Gastroesophageal sphincter (tissue), 4 donors: Measurements from ENCODE around the gene ELOB. TPM values are rescaled to one million over a fixed set of nuclear protein-coding genes. Genes with fewer than 3 reads are reported as not detected.

Source experiments
- ATAC-seq: fragments of 150-250 bp; one replicate; pipeline ENCODE4 v1.9.1; 2016; ENCODE audit warnings: mild to moderate bottlenecking, moderate library complexity
- H3K27ac ChIP-seq, 4 donors: fragments of 200-600 bp; sonication (generic) in 3 of 4; 1 replicate in 3 of 4; 2 replicates in 1 of 4; pipeline ENCODE4 v1.5.1; 2016 to 2019
- H3K27me3 ChIP-seq: fragments of 200-600 bp; sonication (generic); one replicate; pipeline ENCODE4 v1.5.1; 2019
- H3K36me3 ChIP-seq, 2 donors: fragments of 200-600 bp; sonication (generic); one replicate each; pipeline ENCODE4 v1.5.1; 2019; ENCODE audit warnings: control low read depth in 1 of 2
- H3K4me1 ChIP-seq, 3 donors: fragments of 200-600 bp; sonication (generic); 1 replicate in 2 of 3; 2 replicates in 1 of 3; pipeline ENCODE4 v1.5.1; 2016 to 2019; ENCODE audit warnings: control low read depth in 2 of 3
- H3K4me3 ChIP-seq, 2 donors: fragments of 200-600 bp; sonication (generic); one replicate each; pipeline ENCODE4 v1.5.1; 2019; ENCODE audit warnings: mild to moderate bottlenecking in 1 of 2, moderate library complexity in 1 of 2
- H3K9me3 ChIP-seq, 3 donors: fragments of 200-600 bp; sonication (generic); one replicate each; pipeline ENCODE4 v1.5.1; 2017 to 2019; ENCODE audit warnings: control low read depth in 2 of 3
- EP300 ChIP-seq: sonication (generic); formaldehyde crosslinking; IDR thresholded peaks from one replicate; pipeline ENCODE4 v1.6.1; 2017; ENCODE audit warnings: antibody characterized with exemption, mild to moderate bottlenecking
- POLR2A ChIP-seq, 2 donors: fragments of 450-650 bp; IDR thresholded peaks; one replicate each; pipeline ENCODE4 v1.6.1; 2017; ENCODE audit warnings: antibody characterized with exemption in 2 of 2, mild to moderate bottlenecking in 2 of 2, moderate library complexity in 1 of 2
- POLR2AphosphoS5 ChIP-seq: sonication (generic); formaldehyde crosslinking; IDR thresholded peaks from one replicate; pipeline ENCODE4 v1.6.1; 2017; ENCODE audit warnings: antibody characterized with exemption
- WGBS, 2 donors: methylation state at CpG; one replicate each; pipeline ENCODE4 v1.1.5; 2018; ENCODE audit warnings: low coverage in 1 of 2; 5-methylcytosine and 5-hydroxymethylcytosine counted together
- total RNA-seq, 4 donors: library from RNA; depleted of rRNA; stranded (reverse); fragments of >200 nt; gene quantifications; one replicate each; pipeline ENCODE4 v1.1.0, GENCODE V29; 2016
- TF ChIP-seq, protein P1 (sequence below), 4 experiments: fragments of 200-600 bp in 2 of 4; fragments of 450-650 bp in 2 of 4; sonication (generic) in 1 of 4; IDR thresholded peaks; one replicate each; pipeline ENCODE4 v1.5.1; 2017 to 2019; ENCODE audit warnings: antibody characterized with exemption in 4 of 4, mild to moderate bottlenecking in 2 of 4, moderate library complexity in 2 of 4

ELOB gene
- total RNA-seq, 4 donors from 2014 or later = 216 to 269 (median 251) TPM

DNA sequence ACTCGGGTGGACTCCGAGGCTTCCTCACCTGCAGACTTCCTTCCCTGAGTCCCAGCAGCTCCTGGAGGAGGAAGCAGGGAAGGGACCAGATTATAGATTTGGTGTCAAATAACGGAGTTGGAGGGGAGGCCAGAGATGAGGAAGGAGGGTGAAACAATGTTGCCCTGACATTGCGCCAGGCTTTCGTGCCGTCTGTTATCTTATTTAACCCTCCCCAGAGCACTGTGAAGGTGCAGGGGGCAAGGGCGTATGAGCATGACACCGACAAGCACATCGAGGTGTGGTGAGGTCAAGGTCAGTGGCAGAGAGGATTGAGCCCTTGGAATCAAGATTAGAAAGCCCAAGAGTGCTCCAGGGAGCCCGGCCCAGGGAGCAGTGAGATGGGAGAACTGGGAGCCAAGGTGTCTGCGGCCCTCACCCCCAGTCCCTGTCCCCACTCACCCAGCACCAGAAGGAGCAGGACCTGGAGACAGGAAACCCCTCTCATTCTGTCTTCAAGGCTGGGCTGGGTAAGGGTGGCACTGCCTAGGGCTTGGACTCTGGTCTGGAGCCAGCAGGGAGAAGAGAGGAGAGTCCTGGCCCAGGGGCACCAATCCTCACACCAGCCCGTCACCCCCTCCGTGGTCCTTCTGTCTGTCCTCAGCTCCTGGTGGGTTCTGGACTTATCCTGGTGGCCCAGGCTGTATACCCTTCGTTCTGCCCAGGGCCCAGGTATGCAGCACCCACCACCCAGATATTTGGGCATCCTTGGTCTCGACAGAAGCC lies 9.2 kb upstream of the ELOB start:
- whole genome bisulfite sequencing, 2 donors = 59 to 63% methylated on average over 8 to 10 of the region's 15 CpGs
- H3K4me3 ChIP-seq = no peak overlapping the region
- no peaks in the 10 kb centered on the region for H3K36me3 ChIP-seq
- H3K4me1 ChIP-seq = peaks cover 0 to 14% (median 0%) of the 10 kb centered on the region in 3 donors
- no peak for ATAC-seq
- TF ChIP-seq POLR2A (IDR thresholded peaks at IDR 0.05) (no peak), POLR2AphosphoS5 (no peak), EP300 (no peak)
- TF ChIP-seq, protein P1, sequence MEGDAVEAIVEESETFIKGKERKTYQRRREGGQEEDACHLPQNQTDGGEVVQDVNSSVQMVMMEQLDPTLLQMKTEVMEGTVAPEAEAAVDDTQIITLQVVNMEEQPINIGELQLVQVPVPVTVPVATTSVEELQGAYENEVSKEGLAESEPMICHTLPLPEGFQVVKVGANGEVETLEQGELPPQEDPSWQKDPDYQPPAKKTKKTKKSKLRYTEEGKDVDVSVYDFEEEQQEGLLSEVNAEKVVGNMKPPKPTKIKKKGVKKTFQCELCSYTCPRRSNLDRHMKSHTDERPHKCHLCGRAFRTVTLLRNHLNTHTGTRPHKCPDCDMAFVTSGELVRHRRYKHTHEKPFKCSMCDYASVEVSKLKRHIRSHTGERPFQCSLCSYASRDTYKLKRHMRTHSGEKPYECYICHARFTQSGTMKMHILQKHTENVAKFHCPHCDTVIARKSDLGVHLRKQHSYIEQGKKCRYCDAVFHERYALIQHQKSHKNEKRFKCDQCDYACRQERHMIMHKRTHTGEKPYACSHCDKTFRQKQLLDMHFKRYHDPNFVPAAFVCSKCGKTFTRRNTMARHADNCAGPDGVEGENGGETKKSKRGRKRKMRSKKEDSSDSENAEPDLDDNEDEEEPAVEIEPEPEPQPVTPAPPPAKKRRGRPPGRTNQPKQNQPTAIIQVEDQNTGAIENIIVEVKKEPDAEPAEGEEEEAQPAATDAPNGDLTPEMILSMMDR (IDR thresholded peaks at IDR 0.05) = no peak
- H3K27me3 ChIP-seq = peaks cover 74% of the 10 kb centered on the region
- no peaks in the 10 kb centered on the region for H3K9me3 ChIP-seq
- no peak overlapping the region for H3K27ac ChIP-seq

DNA sequence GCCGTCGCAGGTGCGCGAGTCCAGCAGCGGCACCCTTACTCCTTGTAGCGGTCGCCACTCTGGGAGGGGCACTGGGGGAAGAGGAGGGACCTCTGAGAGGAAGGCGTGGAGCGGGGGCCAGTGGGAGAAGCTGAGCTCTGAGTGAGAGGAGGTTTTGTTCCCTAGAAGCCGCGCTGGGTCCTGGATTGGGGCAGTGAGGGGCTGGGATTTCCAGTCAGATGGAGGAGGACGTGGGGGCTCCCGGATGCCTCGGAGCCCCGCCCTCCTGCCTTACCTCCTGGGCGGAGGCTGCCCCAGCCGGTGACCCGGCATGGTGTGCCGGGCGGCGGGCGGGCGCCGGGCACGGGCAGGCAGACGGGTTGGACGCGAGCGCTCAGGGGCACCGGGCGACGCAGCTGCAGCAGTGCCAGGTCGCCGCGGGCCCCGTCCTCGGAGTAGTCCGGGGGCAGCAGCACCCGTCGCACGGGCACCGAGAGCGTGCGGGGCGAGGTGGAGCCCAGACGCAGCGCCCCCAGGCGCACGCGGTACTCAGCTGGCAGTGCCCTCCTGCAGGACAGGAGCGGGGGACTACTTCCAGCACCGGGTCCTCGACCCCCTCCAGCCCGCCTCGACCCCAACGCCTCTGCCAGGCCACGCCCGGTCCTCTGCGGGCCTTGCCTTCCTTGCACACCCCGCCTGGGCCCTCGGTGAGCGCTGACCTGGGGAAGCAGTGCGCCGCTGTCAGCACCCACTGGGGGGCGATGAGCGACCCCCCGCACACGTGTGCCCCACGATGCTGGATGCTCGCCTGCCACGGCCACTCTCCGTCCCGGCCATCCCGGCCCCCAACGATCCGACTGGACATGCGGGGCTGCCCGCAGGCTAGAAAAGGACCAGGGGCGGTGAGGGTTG lies 8.3 kb upstream of the ELOB start:
- TF ChIP-seq POLR2AphosphoS5 (no peak), EP300 (no peak), POLR2A (IDR thresholded peaks at IDR 0.05) (no peak)
- TF ChIP-seq, protein P1 (IDR thresholded peaks at IDR 0.05) = no peak
- Histone ChIP-seq H3K36me3 (no peaks in the 10 kb centered on the region), H3K9me3 (no peaks in the 10 kb centered on the region), H3K4me3 (peak overlapping the region in 1 of 2 donors; percentile 45), H3K27me3 (peaks cover 65% of the 10 kb centered on the region), H3K4me1 (peaks cover 0 to 14% (median 0%) of the 10 kb centered on the region in 3 donors), H3K27ac (no peak overlapping the region)
- 0% methylated on average over 1 of the region's 79 CpGs; no CpG with 5 or more reads in 1 of the 2 donors for WGBS, 2 donors
- ATAC-seq = peak; percentile 13

DNA sequence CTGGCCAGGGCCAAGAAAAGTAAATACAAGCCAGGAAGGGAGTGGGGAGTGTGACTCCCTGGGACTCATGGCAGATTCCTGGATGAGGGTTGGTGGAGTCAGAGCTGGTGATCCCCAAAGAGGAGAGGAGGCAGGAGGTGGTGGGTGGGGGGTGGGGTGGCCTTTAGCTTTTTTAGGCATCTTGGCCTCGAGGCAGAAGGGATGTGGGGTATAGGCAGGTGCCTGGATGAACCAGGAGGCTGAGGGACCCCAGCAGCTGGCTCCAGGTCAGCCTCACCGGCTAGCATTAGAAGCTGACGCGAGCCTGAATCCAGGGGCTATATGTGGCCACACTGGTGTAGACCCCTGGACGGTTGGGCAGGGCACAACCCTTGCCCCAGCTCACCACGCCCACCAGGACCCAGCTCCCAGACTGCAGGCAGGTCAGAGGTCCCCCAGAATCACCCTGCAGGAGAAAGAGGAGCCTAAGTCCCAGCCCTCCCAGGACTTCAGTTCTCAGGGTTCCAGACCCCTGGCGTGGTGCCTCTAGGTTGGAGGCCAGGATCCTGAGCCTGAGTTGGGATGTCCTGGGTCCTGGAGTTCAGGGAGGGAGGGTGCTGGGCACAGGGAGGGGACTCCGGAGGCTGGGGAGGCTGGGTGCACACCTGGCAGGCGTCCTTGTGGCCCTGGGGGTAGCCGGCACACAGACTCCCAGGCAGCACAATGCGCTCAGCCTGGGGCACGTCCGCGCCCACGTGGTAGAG lies 7.4 kb upstream of the ELOB start:
- Histone ChIP-seq H3K27ac (no peak overlapping the region), H3K27me3 (peaks cover 57% of the 10 kb centered on the region), H3K4me1 (peaks cover 0 to 14% (median 0%) of the 10 kb centered on the region in 3 donors), H3K36me3 (no peaks in the 10 kb centered on the region), H3K9me3 (no peaks in the 10 kb centered on the region), H3K4me3 (peak overlapping the region in 1 of 2 donors; percentile 45)
- ATAC-seq = no peak
- WGBS, 2 donors = 61% methylated on average over 5 of the region's 15 CpGs; no CpG with 5 or more reads in 1 of the 2 donors
- TF ChIP-seq EP300 = no peak
- TF ChIP-seq POLR2A (IDR thresholded peaks at IDR 0.05) = no peak
- no peak for TF ChIP-seq POLR2AphosphoS5
- TF ChIP-seq, protein P1 (IDR thresholded peaks at IDR 0.05) = no peak

DNA sequence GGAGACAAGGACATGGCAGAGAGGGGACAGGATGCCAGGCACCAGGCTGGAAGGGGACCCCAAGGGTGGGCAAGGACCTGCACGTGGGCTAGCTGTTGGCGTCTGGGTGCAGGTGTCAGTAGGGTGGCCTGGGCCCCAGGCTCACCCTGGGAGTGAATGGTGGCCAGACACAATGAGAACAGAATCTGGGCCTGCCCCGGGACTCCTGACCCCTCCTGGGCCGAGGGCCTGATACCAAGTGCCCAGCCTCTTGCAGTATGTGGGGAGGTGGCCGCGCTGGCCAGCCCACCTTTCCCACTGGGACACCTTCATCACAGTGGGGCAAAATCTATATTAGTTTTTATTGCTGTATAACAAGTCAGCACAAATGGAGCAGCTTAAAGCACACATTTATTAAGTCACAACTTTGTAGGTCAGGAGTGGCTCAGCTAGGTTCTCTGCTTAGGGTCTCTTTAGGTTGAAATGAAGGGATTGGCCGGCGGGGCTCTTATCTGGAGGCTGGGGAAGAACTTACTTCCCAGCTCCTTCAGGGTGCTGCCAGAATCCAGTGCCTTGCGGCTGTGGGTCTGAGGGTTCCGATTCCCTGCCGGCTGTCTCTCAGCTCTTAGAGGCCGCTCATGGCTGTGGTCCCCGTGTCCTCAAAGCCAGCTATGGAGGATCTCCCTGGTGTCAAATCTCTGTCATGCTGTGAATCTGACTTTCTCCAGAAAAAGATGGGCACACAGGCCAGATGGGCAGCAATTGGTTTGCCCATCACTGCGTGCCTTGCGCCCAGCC lies 6.7 kb upstream of the ELOB start:
- TF ChIP-seq, protein P1 (IDR thresholded peaks at IDR 0.05) = no peak
- TF ChIP-seq POLR2AphosphoS5 (no peak), EP300 (no peak), POLR2A (IDR thresholded peaks at IDR 0.05) (no peak)
- H3K27ac ChIP-seq = no peak overlapping the region
- no peak overlapping the region for H3K4me3 ChIP-seq
- WGBS, 2 donors = 40 to 100% methylated on average over 1 of the region's 15 CpGs
- ATAC-seq = no peak
- peaks cover 0 to 22% (median 3%) of the 10 kb centered on the region in 3 donors for H3K4me1 ChIP-seq
- no peaks in the 10 kb centered on the region for H3K36me3 ChIP-seq
- H3K27me3 ChIP-seq = peaks cover 49% of the 10 kb centered on the region
- no peaks in the 10 kb centered on the region for H3K9me3 ChIP-seq
